GM19324 (cell line): ENCODE data around the gene SLCO1B3.
"Not testable (repeated sequence)": the region's sequence is repeated elsewhere in the genome, so short reads cannot be mapped to it uniquely, and the experiment has no call there.

Source experiments
- ATAC-seq: cut with Tn5 transposase; IDR thresholded peaks from one replicate; pipeline ENCODE4 v1.9.1; 2021; ENCODE audit warnings: mild to moderate bottlenecking, moderate library complexity; ENCODE audit not compliant: unreplicated experiment, low FRiP score

The SLCO1B3 gene

GRCh38 chr12:20810487-20810886, at the start of gene SLCO1B3:
TSS of gene SLCO1B3 (plus strand) at chr12:20810705. CDS start at chr12:20815739, 5,034 bp downstream.
- ATAC-seq = no peak

- ATAC-seq = no peak
These were observed 33.1 kb upstream of the SLCO1B3 start for GRCh38 chr12:20777420-20777819.

- no peak for ATAC-seq
These were observed 31.5 kb upstream of the SLCO1B3 start for GRCh38 chr12:20778969-20779368.

GRCh38 chr12:20779971-20780370, 30.5 kb upstream of the SLCO1B3 start:
- ATAC-seq = not testable (repeated sequence)

GRCh38 chr12:20783796-20784357, 26.6 kb upstream of the SLCO1B3 start:
- not testable (repeated sequence) for ATAC-seq

- ATAC-seq = no peak
These were observed 17.5 kb upstream of the SLCO1B3 start for GRCh38 chr12:20792971-20793370.

- no peak for ATAC-seq
These were observed 12.0 kb upstream of the SLCO1B3 start for GRCh38 chr12:20798554-20798953.

GRCh38 chr12:20800160-20800559, 10.3 kb upstream of the SLCO1B3 start:
- no peak for ATAC-seq

GRCh38 chr12:20801035-20801434, 9.5 kb upstream of the SLCO1B3 start:
- no peak for ATAC-seq

GRCh38 chr12:20805921-20806320, 4.6 kb upstream of the SLCO1B3 start:
- ATAC-seq = no peak

GRCh38 chr12:20807192-20808080, 3.1 kb upstream of the SLCO1B3 start:
- no peak for ATAC-seq

GRCh38 chr12:20808521-20808920, 2.0 kb upstream of the SLCO1B3 start:
- ATAC-seq = no peak

GRCh38 chr12:20815574-20815973, 5.1 kb downstream of the SLCO1B3 start:
- no peak for ATAC-seq

- ATAC-seq = no peak
These were observed 11.9 kb downstream of the SLCO1B3 start for GRCh38 chr12:20822415-20822814.

- ATAC-seq = no peak
These were observed 12.4 kb downstream of the SLCO1B3 start for GRCh38 chr12:20822925-20823324.

GRCh38 chr12:20829919-20830318, 19.4 kb downstream of the SLCO1B3 start:
- no peak for ATAC-seq

- no peak for ATAC-seq
These were observed 20.0 kb downstream of the SLCO1B3 start for GRCh38 chr12:20830456-20830855.

- ATAC-seq = no peak
These were observed 22.4 kb downstream of the SLCO1B3 start for GRCh38 chr12:20832911-20833310.

- ATAC-seq = no peak
These were observed 42.1 kb downstream of the SLCO1B3 start for GRCh38 chr12:20852649-20853048.

GRCh38 chr12:20863056-20863455, 52.6 kb downstream of the SLCO1B3 start:
- ATAC-seq = no peak

- no peak for ATAC-seq
These were observed 55.4 kb downstream of the SLCO1B3 start for GRCh38 chr12:20865873-20866272.

- no peak for ATAC-seq
These were observed 57.8 kb downstream of the SLCO1B3 start for GRCh38 chr12:20868277-20868676.
